Measurements from ENCODE around the gene PARVA. TPM values are rescaled to one million over a fixed set of nuclear protein-coding genes. Genes with fewer than 3 reads are reported as not detected.

The PARVA gene
- total and polyA plus RNA-seq, 2 of the 4 experiments (the other 2 are of a cell fraction) = 65.2 to 80.2 TPM

- Histone ChIP-seq H3K4ac (ENCODE audit: low read depth, low read length) (no peak overlapping the region), H4K20me1 (ENCODE audit: insufficient read depth, low read length) (peaks cover 56% of the 10 kb centered on the region), H3K14ac (replicated peaks; ENCODE audit: low read depth, low read length) (no peak overlapping the region), H2BK5ac (ENCODE audit: low read depth, low read length, poor library complexity, severe bottlenecking) (no peak overlapping the region), H3K27me3 (ENCODE audit: control insufficient read depth, insufficient read depth, low read length) (no peaks in the 10 kb centered on the region), H4K5ac (ENCODE audit: low read depth, low read length) (no peak overlapping the region), H2AFZ (replicated peaks; ENCODE audit: low read length, poor library complexity) (no peak overlapping the region), H3K4me2 (ENCODE audit: low read depth, low read length) (no peak overlapping the region), H3K79me1 (ENCODE audit: low read depth in 1 of 2, low read length in 2 of 2) (peaks cover 56 to 89% of the 10 kb centered on the region in 2 experiments), H3K27ac (ENCODE audit: insufficient read depth, low read length) (no peak overlapping the region), H3K23ac (ENCODE audit: low read depth, low read length) (no peak overlapping the region), H3K18ac (ENCODE audit: low read depth, low read length) (no peak overlapping the region), H4K8ac (ENCODE audit: low read depth in 2 of 2, low read length in 2 of 2) (no peak overlapping the region), H3K9me1 (ENCODE audit: insufficient read depth, low read length) (peaks cover 16% of the 10 kb centered on the region), H2AK5ac (ENCODE audit: low read depth, low read length) (no peak overlapping the region), H4K91ac (ENCODE audit: insufficient read depth, low read depth, low read length) (no peak overlapping the region), H2BK20ac (ENCODE audit: low read depth, low read length) (no peak overlapping the region), H2BK15ac (ENCODE audit: low read depth, low read length) (no peak overlapping the region), H3K56ac (ENCODE audit: extremely low read depth, insufficient read depth, low read length) (no peak overlapping the region), H2BK120ac (ENCODE audit: low read depth, low read length) (no peak overlapping the region), H3K4me1 (ENCODE audit: control insufficient read depth, insufficient read depth, low read length) (peaks cover 11% of the 10 kb centered on the region), H2AK9ac (replicated peaks; ENCODE audit: low read depth, low read length, poor library complexity) (no peak overlapping the region), H3K4me3 (ENCODE audit: insufficient read depth, low read depth, low read length) (no peak overlapping the region), H3K36me3 (ENCODE audit: control insufficient read depth, insufficient read depth, low read length) (peaks cover 5% of the 10 kb centered on the region; the same call in 1 of the 2 replicates), H3K9me3 (ENCODE audit: control insufficient read depth, insufficient read depth, low read length) (no peaks in the 10 kb centered on the region), H3K9ac (ENCODE audit: low read depth, low read length) (no peak overlapping the region)
- no TSS peak for BruUV-seq (replicated peaks)
- TF ChIP-seq RCOR1 (IDR thresholded peaks at IDR 0.05; ENCODE audit: insufficient replicate concordance, low read length) (no peak), MAFK (IDR thresholded peaks at IDR 0.05; ENCODE audit: low read depth, low read length) (peak; percentile 72)
- DNase-seq (no peak), ATAC-seq (ENCODE audit: low read depth) (no peak)
- no CpG with 5 or more reads among the region's 2 CpGs for WGBS, 2 experiments (ENCODE audit: extremely low coverage in 2 of 2, insufficient read length in 1 of 2)
- POLR2A ChIA-PET (ENCODE audit: unreplicated experiment) = no interaction called here
- intact Hi-C loops (cut with micrococcal nuclease) (loop anchor here (5.0 kb wide), 1 partner anchor 178 kb away; no protein-coding TSS in a partner anchor), in situ Hi-C loops (cut with MboI; ENCODE audit: low sequenced_read_pairs) (no loop called here), dilution Hi-C loops (cut with HindIII; ENCODE audit: low sequenced_read_pairs, unreplicated experiment) (no loop called here)
- CTCF ChIA-PET = interaction anchor here (0.7 kb wide), 1 partner anchor 92 kb away, joined by 3 read pairs; no protein-coding TSS in a partner anchor
Observed at GRCh38 chr11:12465332-12465731, 88.0 kb downstream of the PARVA start.
